Measurements from ENCODE around the gene RCC1. TPM values are rescaled to one million over a fixed set of nuclear protein-coding genes. Genes with fewer than 3 reads are reported as not detected.
"Not testable (repeated sequence)": the region's sequence is repeated elsewhere in the genome, so short reads cannot be mapped to it uniquely, and the experiment has no call there.

RCC1 gene
- total RNA-seq, 1 experiment from 2014 or later, result 42.4 TPM

GRCh38 chr1:28525002-28525642 lies 19.3 kb downstream of the RCC1 start:
- H3K9me3 Mint-ChIP-seq (ENCODE audit: unreplicated experiment); DNase-seq (ENCODE audit: unreplicated experiment); BruUV-seq (replicated peaks); H3K27ac Mint-ChIP-seq (ENCODE audit: low read depth, unreplicated experiment); H3K4me3 Mint-ChIP-seq (ENCODE audit: unreplicated experiment); H3K27me3 Mint-ChIP-seq (ENCODE audit: insufficient read depth, unreplicated experiment); intact Hi-C loops (cut with micrococcal nuclease); H3K4me1 Mint-ChIP-seq (ENCODE audit: insufficient read depth, unreplicated experiment): not testable (repeated sequence)
- ChIA-PET CTCF (interaction anchor here (0.6 to 1.2 kb wide), 2 partner anchors 8 to 653 kb away, joined by 3 to 4 read pairs; no protein-coding TSS in a partner anchor), POLR2A (interaction anchor here (0.9 to 2.1 kb wide), 5 partner anchors 9 to 77 kb away, joined by 3 to 8 read pairs (median 6); no protein-coding TSS in a partner anchor)
- H3K36me3 Mint-ChIP-seq (ENCODE audit: insufficient read depth, unreplicated experiment), result peaks cover 29% of the 10 kb centered on the region

DNA sequence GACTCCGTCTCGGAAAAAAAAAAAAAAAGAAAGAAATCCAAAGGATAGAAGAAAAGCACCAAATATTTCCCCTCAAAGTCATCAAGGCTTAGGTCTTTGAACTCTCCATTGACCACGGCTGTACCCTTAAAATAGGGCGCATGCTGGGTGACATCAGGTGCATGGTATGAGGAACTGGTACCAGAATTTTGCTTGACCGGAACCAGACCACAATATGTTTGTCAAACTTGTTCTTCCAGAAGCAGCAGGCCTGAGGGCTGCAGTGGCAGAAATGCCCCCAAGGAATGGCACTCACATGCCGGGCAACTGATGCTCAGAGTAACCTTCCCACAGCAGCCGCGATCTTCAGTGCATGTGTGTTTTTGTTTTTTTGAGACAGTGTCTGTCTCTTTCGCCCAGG lies 21.0 kb downstream of the RCC1 start:
- Mint-ChIP-seq H3K4me1 (ENCODE audit: insufficient read depth, unreplicated experiment) (peaks cover 4% of the 10 kb centered on the region), H3K9me3 (ENCODE audit: unreplicated experiment) (no peaks in the 10 kb centered on the region), H3K36me3 (ENCODE audit: insufficient read depth, unreplicated experiment) (peaks cover 21% of the 10 kb centered on the region), H3K27me3 (ENCODE audit: insufficient read depth, unreplicated experiment) (no peaks in the 10 kb centered on the region), H3K27ac (ENCODE audit: low read depth, unreplicated experiment) (peak overlapping the region; percentile 7), H3K4me3 (ENCODE audit: unreplicated experiment) (no peak overlapping the region)
- intact Hi-C loops (cut with micrococcal nuclease), result no loop called here
- BruUV-seq (replicated peaks), result no TSS peak
- no peak for DNase-seq (ENCODE audit: unreplicated experiment)
- TF ChIP-seq CTCF (IDR thresholded peaks at IDR 0.05; ENCODE audit: unreplicated experiment), result no peak
- POLR2A ChIA-PET, result interaction anchor here (0.6 to 2.1 kb wide), 2 partner anchors 43 to 564 kb away, joined by 4 to 6 read pairs; no protein-coding TSS in a partner anchor
- CTCF ChIA-PET, result interaction anchor here (0.6 kb wide), 1 partner anchor 40 kb away, joined by 5 read pairs; no protein-coding TSS in a partner anchor

DNA sequence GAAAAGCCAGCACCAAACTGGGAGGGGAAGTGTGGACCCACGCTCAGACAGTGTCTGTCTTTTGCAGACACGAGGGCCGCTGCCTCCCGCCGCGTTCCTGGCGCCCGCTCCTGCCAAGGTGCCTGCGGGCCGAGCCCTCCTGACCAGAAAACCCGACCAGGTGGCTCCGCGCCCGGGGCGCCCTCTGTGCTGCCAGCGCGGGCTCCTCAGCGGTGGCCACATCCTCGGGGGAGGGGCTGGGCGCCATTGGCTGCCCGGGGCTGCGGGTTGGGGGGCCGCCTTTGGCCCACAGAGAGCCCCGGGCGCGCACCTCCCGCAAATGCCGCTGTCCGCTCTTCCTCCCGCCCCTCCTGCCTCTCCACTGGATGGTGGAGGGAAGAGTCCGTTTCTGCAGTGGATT lies 24.6 kb downstream of the RCC1 start:
- Mint-ChIP-seq H3K27me3 (ENCODE audit: insufficient read depth, unreplicated experiment) (no peaks in the 10 kb centered on the region), H3K27ac (ENCODE audit: low read depth, unreplicated experiment) (no peak overlapping the region), H3K9me3 (ENCODE audit: unreplicated experiment) (no peaks in the 10 kb centered on the region), H3K4me1 (ENCODE audit: insufficient read depth, unreplicated experiment) (no peaks in the 10 kb centered on the region), H3K4me3 (ENCODE audit: unreplicated experiment) (no peak overlapping the region), H3K36me3 (ENCODE audit: insufficient read depth, unreplicated experiment) (peaks cover 43% of the 10 kb centered on the region)
- ChIA-PET CTCF (interaction anchor here (0.6 kb wide), 1 partner anchor 666 kb away, joined by 3 read pairs; no protein-coding TSS in a partner anchor), POLR2A (interaction anchor here (1.3 kb wide), 1 partner anchor 10 kb away, joined by 5 read pairs; no protein-coding TSS in a partner anchor)
- no peak for TF ChIP-seq CTCF (IDR thresholded peaks at IDR 0.05; ENCODE audit: unreplicated experiment)
- no TSS peak for BruUV-seq (replicated peaks)
- intact Hi-C loops (cut with micrococcal nuclease), result no loop called here
- no peak for DNase-seq (ENCODE audit: unreplicated experiment)

DNA sequence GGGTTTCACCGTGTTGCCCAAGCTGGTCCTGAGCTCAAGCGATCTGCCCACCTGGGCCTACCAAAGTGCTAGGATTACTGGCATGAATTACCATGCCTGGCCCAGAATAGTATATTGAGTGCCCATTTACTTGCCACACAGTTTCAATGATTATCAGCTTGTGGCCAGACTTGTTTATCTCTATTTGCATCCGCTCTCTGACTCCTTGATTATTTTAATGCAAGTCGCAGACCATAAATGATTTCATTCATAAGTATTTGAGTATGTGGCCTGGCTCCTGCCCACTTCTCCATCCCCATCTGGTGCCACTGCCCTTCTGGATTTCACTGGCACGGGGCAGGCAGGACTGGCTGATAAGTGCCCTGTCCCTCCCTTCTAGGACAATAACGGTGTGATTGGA lies 28.8 kb downstream of the RCC1 start:
- DNase-seq (ENCODE audit: unreplicated experiment), result no peak
- H3K27ac Mint-ChIP-seq (ENCODE audit: low read depth, unreplicated experiment), result no peak overlapping the region
- no peaks in the 10 kb centered on the region for H3K9me3 Mint-ChIP-seq (ENCODE audit: unreplicated experiment)
- ChIA-PET POLR2A (interaction anchor here (0.8 kb wide), 1 partner anchor 9 kb away, joined by 3 read pairs; no protein-coding TSS in a partner anchor), CTCF (interaction anchor here (0.7 kb wide), 1 partner anchor 342 kb away, joined by 3 read pairs; no protein-coding TSS in a partner anchor)
- H3K27me3 Mint-ChIP-seq (ENCODE audit: insufficient read depth, unreplicated experiment), result no peaks in the 10 kb centered on the region
- no TSS peak for BruUV-seq (replicated peaks)
- intact Hi-C loops (cut with micrococcal nuclease), result no loop called here
- peaks cover 68% of the 10 kb centered on the region for H3K36me3 Mint-ChIP-seq (ENCODE audit: insufficient read depth, unreplicated experiment)
- TF ChIP-seq CTCF (IDR thresholded peaks at IDR 0.05; ENCODE audit: unreplicated experiment), result no peak
- no peak overlapping the region for H3K4me3 Mint-ChIP-seq (ENCODE audit: unreplicated experiment)
- H3K4me1 Mint-ChIP-seq (ENCODE audit: insufficient read depth, unreplicated experiment), result no peaks in the 10 kb centered on the region
